GM12878 (cell line): ENCODE results near the gene MBD5. TPM values are rescaled to one million over a fixed set of nuclear protein-coding genes. Genes with fewer than 3 reads are reported as not detected.

Experiments used
- ATAC-seq: fragments of 200-7000 bp; cut with Tn5 transposase; 3 replicates; pipeline ENCODE4 v1.9.1; 2020; ENCODE audit warnings: mild to moderate bottlenecking, moderate library complexity
- BruUV-seq: library from RNA; stranded (reverse); fragments of 400-500 nt; replicated peaks from 2 replicates; lab custom pipeline; 2021; lab: Mats Ljungman, UMichigan
- CTCF ChIA-PET: fragments of 300-600 bp; sonication (Branson Sonifier 250); formaldehyde crosslinking; extraction: SDS; loops from one replicate; lab custom pipeline; 2021; ENCODE audit warnings: inconsistent platforms; lab: Yijun Ruan, JAX
- POLR2A ChIA-PET: fragments of 350-600 bp; formaldehyde crosslinking; extraction: SDS; loops from one replicate; lab custom pipeline; 2021; ENCODE audit warnings: inconsistent platforms; lab: Charles Lee
- RAD21 ChIA-PET: fragments of 300-600 bp; sonication (Branson Sonifier 250); formaldehyde crosslinking; loops from one replicate; lab custom pipeline; 2023; ENCODE audit warnings: antibody characterized with exemption; ENCODE audit not compliant: unreplicated experiment; lab: Charles Lee
- SMC1A ChIA-PET: fragments of 300-600 bp; sonication (Branson Sonifier 250); formaldehyde crosslinking; loops from one replicate; lab custom pipeline; 2023; ENCODE audit not compliant: unreplicated experiment, uncharacterized antibody; lab: Charles Lee
- DNase-seq: peaks from one replicate; pipeline ENCODE4 v3.0.0-alpha.2; 2011; ENCODE audit warnings: low read depth, low spot score
- FAIRE-seq: peaks from 3 replicates; lab custom pipeline; 2011; peaks lifted over from hg19 to GRCh38; lab: Jason Lieb, UNC
- H2AFZ ChIP-seq: 2 replicates; pipeline ENCODE4 v1.6.0; 2011; ENCODE audit warnings: low read depth, low read length, control low read depth; ENCODE audit not compliant: control insufficient read depth
- H3K27ac ChIP-seq: 2 replicates; pipeline ENCODE4 v1.5.1; 2011; ENCODE audit warnings: control low read depth; ENCODE audit not compliant: control insufficient read depth, insufficient read depth
- H3K27me3 ChIP-seq, 2 experiments: replicated peaks in 1 of 2; 2 replicates each; pipeline versions ENCODE4 v1.6.0 to v1.6.1; 2011; ENCODE audit warnings: low read length in 1 of 2; ENCODE audit not compliant: control insufficient read depth in 2 of 2, insufficient read depth in 2 of 2
- H3K36me3 ChIP-seq, 2 experiments: 2 replicates each; pipeline ENCODE4 v1.5.1; 2011; ENCODE audit warnings: low read length in 1 of 2; ENCODE audit not compliant: control insufficient read depth in 2 of 2, insufficient read depth in 2 of 2
- H3K4me1 ChIP-seq: 2 replicates; pipeline ENCODE4 v1.6.1; 2011; ENCODE audit warnings: mild to moderate bottlenecking, low read length, moderate library complexity, mixed read lengths; ENCODE audit not compliant: control insufficient read depth, insufficient read depth
- H3K4me2 ChIP-seq: 2 replicates; pipeline ENCODE4 v1.6.0; 2011; ENCODE audit warnings: control low read depth; ENCODE audit not compliant: control insufficient read depth, insufficient read depth
- H3K4me3 ChIP-seq: fragments of 200-600 bp; sonication (generic); 2 replicates; pipeline ENCODE4 v1.5.1; 2016
- H3K79me2 ChIP-seq: 2 replicates; pipeline ENCODE4 v1.6.0; 2011; ENCODE audit warnings: low read length; ENCODE audit not compliant: control insufficient read depth, insufficient read depth
- H3K9ac ChIP-seq: 2 replicates; pipeline ENCODE4 v1.8.0; 2011; ENCODE audit warnings: low read length, control low read depth, mixed read lengths; ENCODE audit not compliant: control insufficient read depth, insufficient read depth
- H3K9me3 ChIP-seq: replicated peaks from 3 replicates; pipeline ENCODE4 v1.5.1; 2011; ENCODE audit warnings: mild to moderate bottlenecking, low read length; ENCODE audit not compliant: control insufficient read depth, insufficient read depth
- H4K20me1 ChIP-seq: 2 replicates; pipeline ENCODE4 v1.6.0; 2011; ENCODE audit not compliant: control insufficient read depth, insufficient read depth
- ATF2 ChIP-seq: IDR thresholded peaks from 2 replicates; pipeline ENCODE4 v1.6.1; 2012; ENCODE audit warnings: low read length, inconsistent platforms
- ATF3 ChIP-seq: IDR thresholded peaks from 2 replicates; pipeline ENCODE4 v1.6.1; 2011; ENCODE audit warnings: low read depth, mild to moderate bottlenecking, low read length, moderate library complexity, borderline replicate concordance; ENCODE audit errors: extremely low read depth
- CBX3 ChIP-seq: fragments of 200-600 bp; sonication (generic); IDR thresholded peaks from 2 replicates; pipeline ENCODE4 v1.6.1; 2016; ENCODE audit warnings: low read depth, borderline replicate concordance
- ESRRA ChIP-seq: IDR thresholded peaks from 2 replicates; pipeline ENCODE4 v1.6.1; 2012; ENCODE audit warnings: mild to moderate bottlenecking, low read length, improper control_type of control experiment
- FOS ChIP-seq: IDR thresholded peaks from 3 replicates; pipeline ENCODE4 v1.6.1; 2011; ENCODE audit warnings: borderline replicate concordance; ENCODE audit not compliant: insufficient read length; ENCODE audit errors: extremely low read depth
- IKZF1 ChIP-seq: fragments of 450-650 bp; conservative IDR thresholded peaks from 2 replicates; pipeline ENCODE4 v1.6.1; 2017; ENCODE audit warnings: antibody characterized with exemption, mild to moderate bottlenecking
- NKRF ChIP-seq: fragments of 450-650 bp; conservative IDR thresholded peaks from 2 replicates; pipeline ENCODE4 v1.6.1; 2017; ENCODE audit warnings: mild to moderate bottlenecking, moderate library complexity
- RFX5 ChIP-seq: IDR thresholded peaks from 2 replicates; pipeline ENCODE4 v1.6.1; 2011; ENCODE audit warnings: low read depth, low read length, improper control_type of control experiment
- STAT1 ChIP-seq: fragments of 450-650 bp; conservative IDR thresholded peaks from 2 replicates; pipeline ENCODE4 v1.6.1; 2014; ENCODE audit warnings: antibody characterized with exemption, mild to moderate bottlenecking
- TCF12 ChIP-seq: IDR thresholded peaks from 2 replicates; pipeline ENCODE4 v1.6.1; 2011; ENCODE audit warnings: low read depth, mild to moderate bottlenecking, low read length
- ZNF687 ChIP-seq: fragments of 450-650 bp; IDR thresholded peaks from 2 replicates; pipeline ENCODE4 v1.6.1; 2017; ENCODE audit warnings: mild to moderate bottlenecking, moderate library complexity
- WGBS: methylation state at CpG from one replicate; pipeline ENCODE4 v1.1.6; 2016; ENCODE audit warnings: low lambda C conversion rate; ENCODE audit not compliant: insufficient replicate concordance, insufficient coverage; ENCODE audit errors: missing lambda C conversion rate; 5-methylcytosine and 5-hydroxymethylcytosine counted together
- in situ Hi-C: fragments of 300-500 bp; cut with MboI; formaldehyde crosslinking; loops from 9 replicates; pipeline ENCODE4 v1.14.3; 2018; ENCODE audit warnings: mixed read lengths
- intact Hi-C: fragments of 100-400 bp; cut with micrococcal nuclease; formaldehyde crosslinking; loops from one replicate; pipeline ENCODE4 v1.14.2; 2022; ENCODE audit not compliant: unreplicated experiment
- polyA plus RNA-seq, 11 experiments: library from polyadenylated mRNA; depleted of rRNA in 4 of 11; unstranded in 6 of 11; stranded (reverse) in 5 of 11; fragments of >200 nt; fragmentation: Nextera tagmentation in 4 of 11; fragmentation: Illumina TruSeq in 1 of 11; extraction: Ambion mirVana in 4 of 11; extraction: Trizol in 1 of 11; gene quantifications; 1 replicate in 1 of 11; 2 replicates in 10 of 11; pipeline versions ENCODE4 v1.2.1 to v1.2.3, GENCODE V29; 2011 to 2016; ENCODE audit warnings: inconsistent platforms in 2 of 11, missing spikeins in 2 of 11, low read depth in 1 of 11
- total RNA-seq, 4 experiments: library from RNA; depleted of rRNA in 3 of 4; stranded (reverse); fragments of >200 nt in 3 of 4; fragmentation: Illumina TruSeq in 1 of 4; extraction: Trizol in 1 of 4; gene quantifications; 2 replicates each; pipeline versions ENCODE4 v1.2.1 to v1.2.3, GENCODE V29; 2013 to 2021
- TF ChIP-seq, protein P1 (sequence below): IDR thresholded peaks from 2 replicates; pipeline ENCODE4 v1.6.1; 2012; ENCODE audit warnings: low read depth, low read length, improper control_type of control experiment

The MBD5 gene
- total and polyA plus RNA-seq, 10 of the 15 experiments (the other 5 are each of a cell fraction or from before 2014, with no cell fraction given) = 7.4 to 58.0 (median 21.2) TPM

- no peaks in the 10 kb centered on the region for H3K4me1 ChIP-seq
- 66% methylated on average over 3 of the region's 3 CpGs for WGBS
- no peaks in the 10 kb centered on the region for H4K20me1 ChIP-seq
- no peaks in the 10 kb centered on the region; the same call in 2 of the 3 replicates for H3K9me3 ChIP-seq
- ATAC-seq (no peak), FAIRE-seq (no peak), DNase-seq (no peak)
- no peak overlapping the region for H3K9ac ChIP-seq
- ChIA-PET RAD21 (no interaction called here), SMC1A (no interaction called here), POLR2A (no interaction called here), CTCF (no interaction called here)
- intact Hi-C loops (no loop called here), in situ Hi-C loops (no loop called here)
- no peak overlapping the region for H2AFZ ChIP-seq
- no peaks in the 10 kb centered on the region for H3K79me2 ChIP-seq
- no peak overlapping the region for H3K27ac ChIP-seq
- no peaks in the 10 kb centered on the region for H3K27me3 ChIP-seq
- H3K4me2 ChIP-seq = no peak overlapping the region
- H3K36me3 ChIP-seq = no peaks in the 10 kb centered on the region
- TF ChIP-seq, protein P1, sequence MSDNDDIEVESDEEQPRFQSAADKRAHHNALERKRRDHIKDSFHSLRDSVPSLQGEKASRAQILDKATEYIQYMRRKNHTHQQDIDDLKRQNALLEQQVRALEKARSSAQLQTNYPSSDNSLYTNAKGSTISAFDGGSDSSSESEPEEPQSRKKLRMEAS = no peak
- no peak for TF ChIP-seq ZNF687
- no peak for TF ChIP-seq ATF2
- no peak for TF ChIP-seq IKZF1
- TF ChIP-seq NKRF = no peak
- no peak for TF ChIP-seq ESRRA
- no peak for TF ChIP-seq ATF3
- no peak for TF ChIP-seq CBX3
- no peak for TF ChIP-seq FOS
- TF ChIP-seq RFX5 = no peak
- TF ChIP-seq STAT1 = no peak
- TF ChIP-seq TCF12 = no peak
- H3K4me3 ChIP-seq = no peak overlapping the region
- BruUV-seq = no TSS peak
Measured at GRCh38 chr2:148375214-148375613, 354.3 kb downstream of the MBD5 start.
